NCI-H2196 (cell line): ENCODE measurements around the gene ANKMY1.
"Not testable (repeated sequence)": the region's sequence is repeated elsewhere in the genome, so short reads cannot be mapped to it uniquely, and the experiment has no call there.

ENCODE experiments used
- DNase-seq: peaks from one replicate; lab custom pipeline; 2025; ENCODE audit not compliant: unreplicated experiment; lab: John Stamatoyannopoulos, UW

The ANKMY1 gene

DNA sequence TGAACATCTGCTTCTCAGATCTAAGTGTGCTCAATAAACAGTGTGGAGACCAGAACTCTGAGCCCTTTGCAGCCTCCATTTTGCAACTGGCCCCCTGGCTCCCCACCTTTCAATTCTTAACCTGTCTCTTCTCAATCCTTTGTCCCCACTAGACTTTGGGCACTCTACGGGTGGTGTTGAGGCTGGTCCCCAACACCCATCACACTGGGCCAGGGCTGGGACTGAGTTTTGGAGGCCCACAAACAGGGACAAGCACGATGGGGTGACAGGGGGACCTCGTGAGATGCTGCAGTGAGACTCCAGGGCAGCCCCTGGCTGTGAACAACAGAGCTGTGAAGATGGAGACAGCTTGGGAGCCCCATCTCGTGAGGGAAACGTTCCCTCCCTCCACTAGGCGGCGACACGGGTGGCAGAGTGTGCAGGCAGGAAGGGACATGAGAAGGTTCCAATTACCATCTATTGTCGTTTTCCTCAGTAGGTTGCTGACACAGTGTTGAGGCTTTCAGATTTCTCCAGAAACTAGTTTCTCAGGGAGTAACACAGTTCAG is 1.2 kb downstream of the ANKMY1 start:
- peak; percentile 24 for DNase-seq

GRCh38 chr2:240555541-240556250 is 2.1 kb downstream of the ANKMY1 start:
- DNase-seq = no peak

DNA sequence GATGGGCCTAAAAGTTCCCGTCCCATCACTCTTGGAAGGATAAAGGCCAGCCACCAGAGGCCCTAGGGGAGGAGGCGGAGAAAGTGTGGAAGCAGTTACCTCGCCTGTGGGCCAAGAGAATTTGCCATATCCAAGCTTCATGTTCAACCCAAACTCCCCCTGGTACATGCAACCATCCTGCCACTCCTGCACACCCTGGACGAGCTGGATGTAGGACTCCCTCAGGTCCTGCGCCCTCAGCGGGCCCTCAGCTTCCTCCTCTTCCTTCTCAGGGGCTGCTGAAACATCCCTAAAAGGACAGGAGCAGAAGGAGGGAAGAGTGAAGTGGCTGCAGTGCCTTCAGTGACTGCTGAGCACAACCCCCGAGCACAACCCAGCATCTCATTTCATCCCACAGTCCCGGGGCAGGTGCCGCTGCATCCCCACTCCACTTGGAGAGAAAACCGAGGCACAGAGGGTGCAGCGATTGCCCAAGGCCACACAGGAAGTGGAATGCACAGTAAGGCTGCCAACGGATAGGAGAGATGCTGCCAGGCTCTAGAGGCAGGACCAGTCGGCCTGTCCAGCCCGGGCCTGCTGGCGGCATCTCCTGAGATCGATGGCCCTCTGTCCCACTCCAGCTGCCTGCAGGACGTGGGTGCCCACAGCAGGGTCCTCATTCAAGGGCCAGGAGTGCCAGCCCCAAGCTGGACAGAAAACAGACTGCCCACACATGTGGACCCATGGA is 2.9 kb downstream of the ANKMY1 start:
- DNase-seq = no peak

GRCh38 chr2:240553956-240554480 is 3.8 kb downstream of the ANKMY1 start:
- no peak for DNase-seq

DNA sequence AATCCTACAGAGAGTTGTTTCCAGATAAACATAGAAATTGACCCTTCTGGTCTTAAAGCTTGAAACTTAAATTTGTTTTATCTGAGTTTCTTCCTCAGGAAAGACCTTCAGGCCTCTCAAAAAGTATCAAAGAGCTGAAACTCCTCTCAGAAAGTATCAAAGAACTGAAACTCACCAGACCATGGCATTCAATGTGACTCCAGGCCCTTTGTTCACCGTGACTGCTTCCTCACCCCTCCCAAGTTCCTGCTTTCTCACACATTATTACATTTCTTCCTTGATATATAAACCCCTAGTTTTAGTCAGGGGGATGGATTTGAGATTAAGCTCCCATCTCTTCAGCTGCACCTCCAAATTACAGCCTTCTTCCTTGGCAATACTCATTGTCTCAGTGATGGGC is 6.0 kb downstream of the ANKMY1 start:
- DNase-seq = no peak

DNA sequence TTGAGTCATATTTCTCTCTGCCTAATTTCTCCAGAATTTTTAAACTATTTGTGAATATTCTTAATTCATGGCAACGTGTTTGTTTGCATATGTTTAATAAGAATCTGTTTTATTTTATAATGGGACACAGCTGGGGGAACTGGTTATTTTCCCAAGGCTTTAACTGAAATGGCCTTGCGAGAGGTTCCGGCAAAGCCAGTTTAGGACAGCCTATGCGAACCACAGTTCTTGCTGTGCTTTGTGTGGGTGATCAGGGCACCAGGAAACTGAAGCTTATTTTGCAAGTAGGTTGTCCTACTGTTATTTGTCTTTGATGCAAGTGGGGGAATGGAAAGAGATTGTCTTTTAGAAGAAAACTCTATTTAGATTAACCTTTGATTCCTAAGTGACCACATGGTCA is 6.5 kb downstream of the ANKMY1 start:
- no peak for DNase-seq

DNA sequence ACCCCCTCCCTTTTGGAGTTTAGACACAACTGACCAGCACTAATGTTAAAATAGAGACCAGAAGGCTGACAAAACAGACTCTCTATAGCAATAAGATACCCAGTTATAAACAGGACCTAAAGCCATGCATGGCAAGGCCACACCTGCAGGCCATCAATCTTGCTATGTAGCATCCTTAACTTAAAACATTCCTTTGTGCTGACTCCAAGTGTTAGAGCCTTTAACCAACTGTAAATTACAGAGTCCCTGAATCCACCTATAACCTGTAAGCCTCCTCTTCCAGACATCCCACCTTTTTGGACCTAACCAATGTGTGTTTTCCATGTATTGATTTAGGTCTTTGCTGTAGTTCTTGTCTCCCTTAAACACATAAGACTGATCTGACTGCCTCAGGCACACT is 17.9 kb downstream of the ANKMY1 start:
- no peak for DNase-seq

- not testable (repeated sequence) for DNase-seq
Measured at GRCh38 chr2:240539101-240539500, 18.7 kb downstream of the ANKMY1 start.

DNA sequence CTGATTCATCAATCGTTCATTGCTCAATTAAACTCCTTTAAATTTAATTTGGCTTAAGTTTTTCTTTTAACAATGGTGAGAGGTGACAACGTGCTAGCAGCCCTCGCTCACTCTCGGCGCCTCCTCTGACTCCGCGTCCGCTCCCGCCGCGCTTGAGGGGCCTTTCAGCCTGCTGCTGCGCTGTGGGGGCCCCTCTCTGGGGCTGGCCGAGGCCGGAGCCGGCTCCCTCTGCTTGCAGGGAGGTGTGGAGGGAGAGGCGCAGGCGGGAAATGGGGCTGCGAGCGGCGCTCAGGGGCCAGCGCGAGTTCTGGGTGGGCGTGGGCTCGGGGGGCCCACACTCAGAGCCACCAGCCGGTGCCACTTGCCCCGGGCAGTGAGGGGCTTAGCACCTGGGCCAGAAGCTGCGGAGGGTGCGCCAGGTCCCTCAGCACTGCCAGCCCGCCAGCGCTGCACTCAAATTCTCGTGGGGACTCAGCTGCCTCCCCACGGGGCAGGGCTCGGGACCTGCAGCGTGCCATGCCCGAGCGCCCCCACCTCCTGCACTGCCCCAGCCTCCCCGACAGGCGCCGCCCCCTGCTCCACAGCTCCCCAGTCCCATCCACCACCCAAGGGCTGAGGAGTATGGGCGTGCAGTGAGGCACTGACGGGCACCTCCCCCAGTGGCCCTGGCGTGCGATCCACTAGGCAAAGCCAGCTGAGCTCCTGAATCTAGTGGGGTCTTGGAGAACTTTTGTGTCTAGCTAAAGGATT is 19.6 kb downstream of the ANKMY1 start:
- no peak for DNase-seq

DNA sequence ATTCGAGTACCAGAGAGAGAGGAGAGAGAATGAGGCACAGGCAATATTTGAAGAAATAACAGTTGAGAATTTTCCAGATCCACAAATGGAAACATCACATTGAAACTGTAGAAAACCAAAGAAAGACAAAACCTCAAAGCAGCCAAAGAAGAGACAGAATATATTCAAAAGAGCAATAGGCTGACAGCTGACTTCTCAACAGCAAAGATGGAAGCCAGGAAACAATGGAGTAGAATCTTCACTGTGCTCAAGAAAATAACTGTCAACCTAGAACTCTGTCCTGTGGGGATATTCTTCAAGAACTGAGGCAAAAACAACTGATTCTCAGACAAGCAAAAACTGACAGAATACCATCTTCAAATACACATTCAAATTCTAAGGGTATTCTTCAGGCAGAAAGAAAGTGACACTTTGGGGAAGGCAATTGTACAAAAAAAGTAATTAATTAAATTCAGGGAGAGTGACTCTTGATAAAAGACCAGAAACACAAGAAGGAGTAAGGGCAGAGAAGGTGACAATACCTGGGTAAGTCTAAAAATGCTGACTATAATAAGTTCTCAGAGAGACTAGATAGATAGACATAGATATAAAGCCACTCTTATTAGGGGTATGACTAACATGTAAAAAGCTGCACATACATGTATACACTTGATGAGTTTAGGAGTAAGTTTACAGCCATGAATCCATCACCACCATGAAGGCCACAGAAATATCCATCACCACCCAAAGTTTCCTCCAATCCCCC is 25.6 kb downstream of the ANKMY1 start:
- no peak for DNase-seq

- DNase-seq = no peak
Measured at GRCh38 chr2:240531038-240531437, 26.8 kb downstream of the ANKMY1 start.

DNA sequence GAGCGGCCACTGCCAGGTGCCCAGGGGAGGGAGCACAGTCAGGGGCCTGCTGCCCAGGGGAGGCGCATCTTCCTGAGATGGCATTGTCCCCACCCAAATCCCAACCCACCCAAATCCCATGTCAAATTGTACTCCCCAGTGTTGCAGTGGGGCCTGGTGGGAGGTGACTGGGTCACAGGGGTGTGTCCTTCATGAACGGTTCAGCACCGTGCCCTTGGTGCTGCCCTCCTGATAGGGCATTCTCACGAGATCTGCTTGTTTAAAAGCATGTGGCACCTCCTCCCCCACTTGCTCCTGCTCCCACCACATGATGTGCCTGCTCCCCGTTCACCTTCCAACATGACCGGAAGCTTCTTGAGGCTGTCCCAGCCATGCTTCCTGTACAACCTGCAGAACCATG is 27.6 kb downstream of the ANKMY1 start:
- DNase-seq = no peak

GRCh38 chr2:240529344-240529999 is 28.3 kb downstream of the ANKMY1 start:
- DNase-seq = no peak

DNA sequence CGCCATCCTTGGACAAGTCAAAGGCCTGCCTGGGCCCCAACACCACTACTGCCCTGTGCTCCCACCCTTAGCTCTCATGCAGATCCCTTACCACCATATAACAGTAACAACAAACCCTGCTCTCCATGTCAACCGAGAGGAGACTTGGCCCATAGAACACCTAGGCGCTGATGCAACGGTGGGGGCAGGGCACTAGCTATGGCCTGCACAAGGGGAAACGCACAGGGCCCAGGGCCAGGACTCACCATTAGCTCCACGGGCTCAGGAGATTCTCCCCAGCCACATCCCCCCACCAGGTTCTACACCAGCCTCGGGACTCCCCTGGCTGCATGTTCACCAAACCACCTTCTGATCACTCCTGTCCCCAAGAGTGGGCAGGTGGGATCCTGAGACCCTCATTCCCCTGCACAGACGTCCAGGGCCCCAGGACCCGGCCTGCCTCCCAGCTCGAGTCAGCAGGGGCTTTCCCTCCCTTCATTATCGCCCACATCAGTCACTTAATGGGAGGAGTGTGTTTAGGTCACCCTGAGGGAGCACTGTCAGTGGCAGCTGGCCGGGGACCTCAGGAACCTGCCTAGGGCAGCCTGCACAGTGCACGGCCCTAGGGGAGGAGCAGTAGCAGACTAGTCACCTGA is 29.3 kb downstream of the ANKMY1 start:
- no peak for DNase-seq

DNA sequence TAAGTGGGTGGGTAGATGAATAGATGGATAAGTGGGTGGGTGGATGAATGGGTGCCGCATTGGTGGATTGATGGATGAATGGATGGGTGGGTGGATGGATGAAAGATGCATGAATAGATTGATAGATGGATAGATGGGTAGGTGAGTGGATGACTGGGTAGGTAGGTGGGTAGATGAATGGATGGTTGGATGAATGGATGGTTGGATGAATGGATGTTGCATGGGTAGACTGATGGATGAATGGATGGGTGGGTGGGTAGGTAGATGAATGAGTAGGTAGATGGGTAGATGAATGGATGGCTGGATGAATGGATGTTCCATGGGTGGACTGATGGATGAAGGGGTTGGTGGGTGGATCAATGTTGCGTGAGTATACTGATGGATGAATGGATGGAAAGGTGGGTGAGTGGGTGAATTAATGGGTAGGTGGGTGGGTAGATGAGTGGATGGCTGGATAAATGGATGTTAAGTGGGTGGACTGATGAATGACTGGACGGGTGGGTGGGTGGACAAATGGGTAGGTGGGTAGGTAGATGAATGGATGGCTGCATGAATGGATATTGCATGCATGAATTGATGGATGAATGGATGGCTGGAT is 30.5 kb downstream of the ANKMY1 start:
- no peak for DNase-seq

DNA sequence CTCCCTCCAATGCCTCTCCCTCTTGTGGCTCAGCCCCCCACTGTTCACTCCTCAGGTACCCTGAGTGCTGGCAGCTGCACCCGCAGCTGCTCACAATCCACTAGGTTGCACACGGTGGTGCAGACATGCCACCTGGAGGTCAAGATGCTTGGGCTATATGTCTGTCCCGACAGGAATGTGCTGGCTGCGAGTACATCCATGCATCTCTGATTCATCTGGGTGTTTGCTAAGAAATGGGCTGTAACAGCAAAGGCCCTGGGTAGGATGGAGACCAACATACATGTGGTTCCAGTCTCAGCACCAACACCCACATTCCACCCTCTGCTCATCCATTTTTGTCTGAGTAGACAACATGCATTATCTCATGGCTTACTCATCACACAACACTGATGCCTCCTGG is 31.3 kb downstream of the ANKMY1 start:
- no peak for DNase-seq

DNA sequence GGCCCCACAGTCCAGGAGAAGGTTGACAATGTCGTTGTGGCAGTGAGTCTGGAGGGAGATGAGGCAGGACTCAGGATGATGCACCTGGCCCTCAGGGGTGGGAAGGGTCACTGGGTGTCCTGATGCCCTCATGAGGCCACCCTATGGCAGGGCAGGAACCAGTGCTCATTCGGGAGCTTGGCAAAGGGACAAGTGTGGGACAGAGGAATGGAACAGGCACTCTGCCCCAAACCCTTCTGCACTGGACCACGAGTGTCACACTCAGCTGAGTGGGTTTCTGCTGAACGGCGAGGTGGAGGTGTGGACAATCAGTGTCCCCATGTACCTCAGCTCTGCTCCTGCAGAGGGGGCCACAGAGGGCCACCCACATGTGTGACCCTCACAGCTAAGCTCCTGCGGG is 32.0 kb downstream of the ANKMY1 start:
- no peak for DNase-seq

- no peak for DNase-seq
Measured at GRCh38 chr2:240524963-240525718, 32.6 kb downstream of the ANKMY1 start.
